Non-pigmented ciliary epithelial cell (primary cell): ENCODE results near the gene CDC45.
A peak's percentile ranks its signal among the peaks of the same experiment; 100 is the strongest.
"Not testable (repeated sequence)": the region's sequence is repeated elsewhere in the genome, so short reads cannot be mapped to it uniquely, and the experiment has no call there.

ENCODE experiments used
- DNase-seq: peaks from one replicate; pipeline ENCODE4 v3.0.0-alpha.2; 2010; ENCODE audit warnings: low read depth

Gene CDC45

GRCh38 chr22:19479355-19480172, at the start of gene CDC45:
CDC45 (plus strand) TSS chr22:19479920; CDS start chr22:19479969, 49 bp downstream.
- peak; percentile 95 for DNase-seq

GRCh38 chr22:19429950-19430889, 49.5 kb upstream of the CDC45 start:
- DNase-seq: no peak

GRCh38 chr22:19430890-19431541, 48.7 kb upstream of the CDC45 start:
- DNase-seq: no peak

GRCh38 chr22:19431649-19432132, 48.0 kb upstream of the CDC45 start, which contains the start of gene HIRA:
HIRA (minus strand) TSS chr22:19431733; CDS start chr22:19431476, 257 bp downstream.
- DNase-seq: no peak

- DNase-seq: no peak
Observed at GRCh38 chr22:19432133-19432851, 47.4 kb upstream of the CDC45 start, which contains the start of gene MRPL40. MRPL40 (plus strand) TSS chr22:19432545; CDS start chr22:19432555, 10 bp downstream.

GRCh38 chr22:19434401-19434800, 45.3 kb upstream of the CDC45 start:
- no peak for DNase-seq

- DNase-seq: no peak
Observed at GRCh38 chr22:19434829-19435580, 44.7 kb upstream of the CDC45 start.

GRCh38 chr22:19436444-19437161, 43.1 kb upstream of the CDC45 start:
- DNase-seq: not testable (repeated sequence)

- no peak for DNase-seq
Observed at GRCh38 chr22:19438298-19438697, 41.4 kb upstream of the CDC45 start.

- no peak for DNase-seq
Observed at GRCh38 chr22:19440411-19441195, 39.1 kb upstream of the CDC45 start.

- no peak for DNase-seq
Observed at GRCh38 chr22:19442166-19442565, 37.6 kb upstream of the CDC45 start.

GRCh38 chr22:19443544-19444211, 36.0 kb upstream of the CDC45 start:
- no peak for DNase-seq

GRCh38 chr22:19445279-19445982, 34.3 kb upstream of the CDC45 start:
- DNase-seq: not testable (repeated sequence)

GRCh38 chr22:19446603-19447329, 33.0 kb upstream of the CDC45 start:
- DNase-seq: no peak

GRCh38 chr22:19447330-19448075, 32.2 kb upstream of the CDC45 start, which contains the start of gene C22orf39:
C22orf39 (minus strand) TSS chr22:19447711; CDS start chr22:19447688, 23 bp downstream.
- DNase-seq: peak; percentile 68

GRCh38 chr22:19448076-19448607, 31.6 kb upstream of the CDC45 start:
- DNase-seq: no peak
